ENCODE data around the gene TTC34.

Gene TTC34

DNA sequence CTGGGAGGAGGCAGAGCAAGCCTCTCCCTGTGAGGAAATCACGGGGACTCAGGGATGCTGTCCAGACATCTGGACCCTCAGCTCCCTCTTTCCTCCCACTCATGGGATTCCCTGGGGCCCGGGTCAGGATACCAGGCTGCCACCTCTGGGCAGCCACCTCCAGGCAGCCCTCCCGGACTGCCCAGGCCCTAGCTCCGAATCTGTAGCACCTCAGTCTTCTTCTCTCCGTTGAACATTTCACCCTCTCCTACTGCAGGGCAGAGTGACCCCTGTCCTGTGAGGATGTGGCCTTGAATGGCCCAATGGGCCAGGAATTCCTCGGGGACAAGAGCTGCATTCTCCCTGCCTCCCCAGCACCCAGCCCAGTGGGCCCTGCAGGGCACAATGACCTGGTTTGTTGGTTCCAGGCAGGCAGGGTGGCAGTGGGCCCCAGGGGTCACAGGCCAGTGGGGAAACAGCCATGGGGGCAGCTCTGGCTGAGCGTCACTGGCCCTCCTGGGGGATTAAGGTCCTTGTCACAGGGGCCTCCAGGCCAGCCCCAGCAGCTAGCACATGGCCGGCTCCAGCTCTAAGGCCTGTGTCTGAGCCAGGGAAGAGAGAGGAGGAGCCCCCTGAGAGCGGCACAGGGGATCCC is 9.5 kb upstream of the TTC34 start:
- H3K9me3 ChIP-seq (ENCODE audit: insufficient read depth, low read length): no peaks in the 10 kb centered on the region

DNA sequence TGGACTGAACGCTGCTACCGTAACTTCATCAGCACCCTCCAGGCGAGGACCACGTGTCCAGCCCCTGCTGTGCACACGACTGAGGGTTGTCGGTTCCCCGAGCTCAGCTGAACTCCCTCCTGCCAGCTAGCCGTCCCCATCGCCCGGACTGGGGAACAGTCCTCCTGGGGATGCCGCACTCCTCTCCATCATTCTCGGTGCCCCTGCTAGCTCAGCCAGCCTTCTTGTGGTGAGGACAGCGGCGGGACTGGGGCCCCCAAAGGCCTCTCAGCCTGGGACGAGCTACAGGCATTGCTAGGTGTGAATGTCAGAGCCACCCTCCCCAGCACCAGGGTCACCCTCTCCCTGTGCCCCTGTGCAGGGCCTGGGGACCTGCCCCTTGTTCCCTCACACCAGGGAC is 8.8 kb upstream of the TTC34 start:
- Histone ChIP-seq H3K9me3 (ENCODE audit: insufficient read depth, low read length) (no peaks in the 10 kb centered on the region), H3K9ac (ENCODE audit: low read length) (no peak overlapping the region)

More for the DNA sequence above, 9.5 kb upstream of the TTC34 start:
- Histone ChIP-seq H3K9me2 (replicated peaks; ENCODE audit: insufficient read depth, low read length) (no peaks in the 10 kb centered on the region), H3K27me3 (ENCODE audit: low read length) (no peaks in the 10 kb centered on the region), H3F3A (ENCODE audit: insufficient read depth) (no peaks in the 10 kb centered on the region), H3K79me2 (ENCODE audit: insufficient read depth, low read length) (no peaks in the 10 kb centered on the region), H3K4me3 (ENCODE audit: insufficient read depth, low read length, poor library complexity, severe bottlenecking) (no peak overlapping the region), H3K4me2 (ENCODE audit: low read depth, low read length, poor library complexity, severe bottlenecking) (no peak overlapping the region), H2AFZ (ENCODE audit: low read depth, low read length, severe bottlenecking) (no peak overlapping the region), H4K20me1 (ENCODE audit: low read depth, low read length) (no peaks in the 10 kb centered on the region), H3K9ac (ENCODE audit: low read length) (no peak overlapping the region), H3K27ac (ENCODE audit: low read depth, low read length) (no peak overlapping the region), H3K36me3 (ENCODE audit: low read length) (no peaks in the 10 kb centered on the region)
- TF ChIP-seq, protein P1, sequence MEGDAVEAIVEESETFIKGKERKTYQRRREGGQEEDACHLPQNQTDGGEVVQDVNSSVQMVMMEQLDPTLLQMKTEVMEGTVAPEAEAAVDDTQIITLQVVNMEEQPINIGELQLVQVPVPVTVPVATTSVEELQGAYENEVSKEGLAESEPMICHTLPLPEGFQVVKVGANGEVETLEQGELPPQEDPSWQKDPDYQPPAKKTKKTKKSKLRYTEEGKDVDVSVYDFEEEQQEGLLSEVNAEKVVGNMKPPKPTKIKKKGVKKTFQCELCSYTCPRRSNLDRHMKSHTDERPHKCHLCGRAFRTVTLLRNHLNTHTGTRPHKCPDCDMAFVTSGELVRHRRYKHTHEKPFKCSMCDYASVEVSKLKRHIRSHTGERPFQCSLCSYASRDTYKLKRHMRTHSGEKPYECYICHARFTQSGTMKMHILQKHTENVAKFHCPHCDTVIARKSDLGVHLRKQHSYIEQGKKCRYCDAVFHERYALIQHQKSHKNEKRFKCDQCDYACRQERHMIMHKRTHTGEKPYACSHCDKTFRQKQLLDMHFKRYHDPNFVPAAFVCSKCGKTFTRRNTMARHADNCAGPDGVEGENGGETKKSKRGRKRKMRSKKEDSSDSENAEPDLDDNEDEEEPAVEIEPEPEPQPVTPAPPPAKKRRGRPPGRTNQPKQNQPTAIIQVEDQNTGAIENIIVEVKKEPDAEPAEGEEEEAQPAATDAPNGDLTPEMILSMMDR (IDR thresholded peaks at IDR 0.05; ENCODE audit: insufficient read depth, low read length, poor library complexity, severe bottlenecking): no peak
- TF ChIP-seq EZH2phosphoT487 (conservative IDR thresholded peaks at IDR 0.05; ENCODE audit: low read length): no peak

DNA sequence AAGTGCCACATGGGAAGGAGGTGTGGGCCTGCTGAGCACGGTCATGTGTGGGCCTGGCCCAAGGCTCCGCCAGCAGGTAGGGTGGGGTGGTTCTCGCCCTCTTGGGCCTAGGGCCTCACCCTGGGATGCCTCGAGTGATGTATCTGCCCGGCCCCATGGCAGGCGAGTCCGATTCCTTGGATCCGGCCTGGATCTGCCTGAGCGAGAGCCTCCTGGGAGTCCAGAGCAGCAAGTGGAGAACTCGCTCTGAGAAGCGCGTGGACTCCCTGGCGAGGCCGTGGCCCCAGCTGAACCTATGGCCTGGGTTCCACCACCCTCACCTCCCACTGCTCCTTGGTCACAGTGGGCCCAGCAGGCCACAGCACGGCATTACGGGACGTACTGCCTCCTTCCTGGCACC is 8.2 kb upstream of the TTC34 start:
- Histone ChIP-seq H3K79me2 (ENCODE audit: insufficient read depth, low read length) (no peaks in the 10 kb centered on the region), H3K4me2 (ENCODE audit: low read depth, low read length, poor library complexity, severe bottlenecking) (no peak overlapping the region), H3K9ac (ENCODE audit: low read length) (no peak overlapping the region), H3F3A (ENCODE audit: insufficient read depth) (no peaks in the 10 kb centered on the region), H2AFZ (ENCODE audit: low read depth, low read length, severe bottlenecking) (no peak overlapping the region), H3K9me2 (replicated peaks; ENCODE audit: insufficient read depth, low read length) (no peaks in the 10 kb centered on the region), H3K9me3 (ENCODE audit: insufficient read depth, low read length) (no peaks in the 10 kb centered on the region), H3K4me3 (ENCODE audit: insufficient read depth, low read length, poor library complexity, severe bottlenecking) (no peak overlapping the region), H3K27ac (ENCODE audit: low read depth, low read length) (no peak overlapping the region), H4K20me1 (ENCODE audit: low read depth, low read length) (no peaks in the 10 kb centered on the region), H3K27me3 (ENCODE audit: low read length) (no peaks in the 10 kb centered on the region), H3K36me3 (ENCODE audit: low read length) (no peaks in the 10 kb centered on the region)
- TF ChIP-seq, protein P1 (IDR thresholded peaks at IDR 0.05; ENCODE audit: insufficient read depth, low read length, poor library complexity, severe bottlenecking): no peak
- TF ChIP-seq EZH2phosphoT487 (conservative IDR thresholded peaks at IDR 0.05; ENCODE audit: low read length): no peak

More for the DNA sequence above, 8.8 kb upstream of the TTC34 start:
- H3K9me2 ChIP-seq (replicated peaks; ENCODE audit: insufficient read depth, low read length): no peaks in the 10 kb centered on the region
- no peak overlapping the region for H3K4me2 ChIP-seq (ENCODE audit: low read depth, low read length, poor library complexity, severe bottlenecking)
- no peaks in the 10 kb centered on the region for H3F3A ChIP-seq (ENCODE audit: insufficient read depth)
- H3K27me3 ChIP-seq (ENCODE audit: low read length): no peaks in the 10 kb centered on the region
- no peaks in the 10 kb centered on the region for H4K20me1 ChIP-seq (ENCODE audit: low read depth, low read length)
- no peak overlapping the region for H3K4me3 ChIP-seq (ENCODE audit: insufficient read depth, low read length, poor library complexity, severe bottlenecking)
- no peaks in the 10 kb centered on the region for H3K79me2 ChIP-seq (ENCODE audit: insufficient read depth, low read length)
- H3K27ac ChIP-seq (ENCODE audit: low read depth, low read length): no peak overlapping the region
- H3K36me3 ChIP-seq (ENCODE audit: low read length): no peaks in the 10 kb centered on the region
- no peak for TF ChIP-seq EZH2phosphoT487 (conservative IDR thresholded peaks at IDR 0.05; ENCODE audit: low read length)
- TF ChIP-seq, protein P1 (IDR thresholded peaks at IDR 0.05; ENCODE audit: insufficient read depth, low read length, poor library complexity, severe bottlenecking): no peak
- H2AFZ ChIP-seq (ENCODE audit: low read depth, low read length, severe bottlenecking): no peak overlapping the region

Measured in SU-DHL-6 (cell line).